ENCODE results near the gene GRIK2. TPM values are rescaled to one million over a fixed set of nuclear protein-coding genes. Genes with fewer than 3 reads are reported as not detected.

Gene GRIK2
- total and polyA plus RNA-seq, 11 donors, result 0.33 to 7.0 (median 3.9) TPM

DNA sequence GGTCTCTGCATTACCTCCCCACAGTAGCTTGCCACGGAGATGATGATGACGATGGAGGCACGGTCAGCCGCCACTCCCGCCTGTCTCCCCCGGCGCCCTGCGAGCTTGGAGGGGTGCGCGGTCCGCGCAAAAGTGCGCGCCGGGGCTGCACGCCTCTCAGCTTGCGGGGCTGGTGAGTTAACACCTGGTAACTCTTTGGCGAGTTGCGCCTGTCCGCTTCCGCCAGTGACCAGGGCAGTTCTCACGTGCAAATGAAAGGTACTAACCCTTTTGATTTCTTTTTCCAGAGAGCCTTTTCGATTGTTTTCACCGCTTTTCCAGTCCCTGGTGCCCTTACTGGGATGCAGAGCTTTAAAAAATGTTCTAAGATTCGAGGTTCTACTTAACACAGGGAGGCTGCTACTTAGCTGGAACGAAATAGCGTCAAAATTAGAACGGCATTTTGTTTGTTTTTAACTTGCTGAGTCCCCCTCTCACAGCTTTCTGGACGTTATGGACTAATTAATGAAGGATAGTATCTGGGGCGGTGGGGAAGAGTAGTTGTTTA, 6.2 kb downstream of the GRIK2 start:
- H3K27me3 ChIP-seq, result peaks cover 0 to 76% (median 32%) of the 10 kb centered on the region in 9 donors
- no peak overlapping the region for H3K27ac ChIP-seq
- intact Hi-C loops (cut with DNase I), result loop anchor here in 1 of 10 donors (10.0 kb wide), 1 partner anchor 345 kb away; no protein-coding TSS in a partner anchor
- no peaks in the 10 kb centered on the region for H3K36me3 ChIP-seq
- no peaks in the 10 kb centered on the region for H3K9me3 ChIP-seq
- no peak for TF ChIP-seq POLR2A (IDR thresholded peaks at IDR 0.05)
- TF ChIP-seq CTCF (IDR thresholded peaks at IDR 0.05), result no peak
- H3K4me3 ChIP-seq, result no peak overlapping the region
- DNase-seq, result no peak
- WGBS, 4 donors, result 2 to 26% (median 17%) methylated on average over 30 of the region's 30 CpGs
- H3K4me1 ChIP-seq, result peaks cover 0 to 5% (median 0%) of the 10 kb centered on the region in 12 donors
- no peak for ATAC-seq

- Histone ChIP-seq H3K27ac (no peak overlapping the region), H3K4me3 (no peak overlapping the region), H3K4me1 (peaks cover 0 to 5% (median 0%) of the 10 kb centered on the region in 12 donors), H3K9me3 (no peaks in the 10 kb centered on the region), H3K36me3 (no peaks in the 10 kb centered on the region), H3K27me3 (peaks cover 0 to 77% (median 28%) of the 10 kb centered on the region in 9 donors)
- DNase-seq, result no peak
- TF ChIP-seq CTCF (IDR thresholded peaks at IDR 0.05), result no peak
- TF ChIP-seq POLR2A (IDR thresholded peaks at IDR 0.05), result no peak
- intact Hi-C loops (cut with DNase I), result no loop called here
- WGBS, 4 donors, result 30 to 66% (median 40%) methylated on average over 10 of the region's 10 CpGs
- no peak for ATAC-seq
These were observed 7.0 kb downstream of the GRIK2 start for GRCh38 chr6:101400326-101401135.

GRCh38 chr6:101401171-101401570, 7.7 kb downstream of the GRIK2 start:
- WGBS, 4 donors, result 28 to 59% (median 43%) methylated on average over 10 of the region's 10 CpGs
- DNase-seq (no peak), ATAC-seq (no peak)
- TF ChIP-seq POLR2A (IDR thresholded peaks at IDR 0.05) (no peak), CTCF (IDR thresholded peaks at IDR 0.05) (no peak)
- H3K36me3 ChIP-seq, result no peaks in the 10 kb centered on the region
- H3K4me1 ChIP-seq, result peaks cover 0 to 5% (median 0%) of the 10 kb centered on the region in 12 donors
- peak overlapping the region in 1 of 12 donors; percentile 52 for H3K4me3 ChIP-seq
- intact Hi-C loops (cut with DNase I), result no loop called here
- no peaks in the 10 kb centered on the region for H3K9me3 ChIP-seq
- no peak overlapping the region for H3K27ac ChIP-seq
- peaks cover 0 to 77% (median 28%) of the 10 kb centered on the region in 9 donors for H3K27me3 ChIP-seq

All from heart left ventricle (tissue), 16 donors.